NCI-H1694 (cell line): Measurements from ENCODE around the gene TRPM3.

ENCODE experiments used
- DNase-seq: peaks from one replicate; lab custom pipeline; 2025; lab: John Stamatoyannopoulos, UW

Gene TRPM3

GRCh38 chr9:70553707-70554673 is 567.4 kb downstream of the TRPM3 start:
- no peak for DNase-seq

- DNase-seq = no peak
Observed at GRCh38 chr9:70552561-70552960, 568.9 kb downstream of the TRPM3 start.

DNA sequence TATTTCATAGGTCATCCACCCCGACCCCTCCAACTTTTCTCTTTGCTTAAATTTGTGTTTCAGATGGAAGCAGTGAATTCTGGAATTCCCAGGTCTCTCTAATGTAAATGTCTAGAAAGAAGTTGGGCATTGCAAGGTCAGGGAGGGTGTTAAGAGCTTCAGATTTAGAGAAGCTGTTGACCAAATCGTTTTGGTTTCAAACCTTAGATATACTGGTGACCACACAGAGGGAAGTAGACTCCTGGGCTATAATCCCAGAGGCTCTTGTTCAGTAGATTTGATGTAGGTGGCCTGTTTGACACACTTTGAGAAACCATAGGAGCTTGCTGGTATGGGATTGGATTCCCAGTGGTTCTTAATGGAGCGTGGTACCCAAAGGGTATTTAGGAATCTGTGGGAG is 569.6 kb downstream of the TRPM3 start:
- no peak for DNase-seq

- no peak for DNase-seq
Observed at GRCh38 chr9:70551396-70551795, 570.0 kb downstream of the TRPM3 start.

GRCh38 chr9:70549926-70550325 is 571.5 kb downstream of the TRPM3 start:
- no peak for DNase-seq

- no peak for DNase-seq
Observed at GRCh38 chr9:70542311-70542931, 579.0 kb downstream of the TRPM3 start.

DNA sequence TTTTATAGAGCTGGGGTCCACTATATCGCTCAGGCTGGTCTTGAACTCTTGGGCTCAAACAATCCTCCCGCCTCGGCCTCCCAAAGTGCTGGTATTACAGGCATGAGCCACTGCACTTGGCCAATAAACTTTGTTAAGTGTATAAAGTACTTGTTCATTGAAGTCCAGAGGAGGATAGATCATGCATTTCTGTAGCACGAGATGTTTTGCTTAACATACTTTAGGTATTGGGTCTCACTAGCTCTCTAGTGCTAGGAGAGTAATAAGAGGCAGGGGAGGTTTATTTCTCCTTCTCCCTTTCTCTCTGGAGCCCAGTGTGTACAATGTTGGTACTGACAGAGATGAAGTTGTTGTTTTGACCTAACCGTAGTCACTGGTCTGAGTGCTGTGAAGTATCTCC is 581.4 kb downstream of the TRPM3 start:
- no peak for DNase-seq

- no peak for DNase-seq
Observed at GRCh38 chr9:70539526-70539925, 581.9 kb downstream of the TRPM3 start.

- no peak for DNase-seq
Observed at GRCh38 chr9:70539001-70539400, 582.4 kb downstream of the TRPM3 start.

- no peak for DNase-seq
Observed at GRCh38 chr9:70537084-70537483, 584.3 kb downstream of the TRPM3 start.

GRCh38 chr9:70535546-70536323 is 585.7 kb downstream of the TRPM3 start:
- DNase-seq = no peak

GRCh38 chr9:70534471-70534870 is 587.0 kb downstream of the TRPM3 start:
- DNase-seq = no peak

- no peak for DNase-seq
Observed at GRCh38 chr9:70534061-70534460, 587.4 kb downstream of the TRPM3 start.

GRCh38 chr9:70533492-70533891 is 587.9 kb downstream of the TRPM3 start:
- DNase-seq = no peak

DNA sequence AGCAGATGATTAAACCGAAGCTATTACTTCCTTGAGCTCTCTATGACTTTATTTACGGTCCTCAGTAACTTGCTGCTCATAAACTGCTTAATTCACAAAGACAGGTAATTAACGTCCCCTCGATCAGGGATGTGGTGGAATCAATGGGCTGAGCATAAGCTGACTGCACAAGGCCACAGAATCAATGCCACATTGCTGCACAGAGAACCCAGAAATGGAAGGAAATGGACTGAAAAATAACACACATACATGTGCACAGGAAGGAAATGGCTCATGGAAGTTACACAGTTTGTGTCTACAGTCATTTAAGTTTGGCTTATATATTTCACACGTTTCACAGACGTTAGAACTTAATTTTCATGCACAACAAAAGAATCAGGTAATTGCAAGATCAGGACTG is 588.7 kb downstream of the TRPM3 start:
- no peak for DNase-seq

- DNase-seq = no peak
Observed at GRCh38 chr9:70531311-70531710, 590.1 kb downstream of the TRPM3 start.

DNA sequence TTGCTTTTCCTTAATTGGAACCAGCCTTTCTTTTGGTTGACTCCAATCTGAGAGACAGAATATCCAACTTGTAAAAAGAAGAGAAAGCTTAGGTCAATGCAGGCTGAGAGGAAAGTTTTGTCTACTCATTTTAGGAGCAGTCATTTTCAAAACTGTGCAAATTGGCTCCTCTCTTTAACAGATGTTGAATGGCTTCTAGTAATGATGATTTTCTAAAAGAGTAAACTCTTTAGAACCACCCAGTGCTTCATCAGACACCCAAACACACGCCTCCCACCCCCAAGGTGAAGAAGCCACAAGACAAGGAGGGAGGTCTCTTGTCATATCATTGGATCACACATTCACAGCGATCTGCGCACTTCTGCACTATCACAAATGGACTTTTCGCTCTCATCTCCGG is 590.7 kb downstream of the TRPM3 start:
- DNase-seq = no peak

DNA sequence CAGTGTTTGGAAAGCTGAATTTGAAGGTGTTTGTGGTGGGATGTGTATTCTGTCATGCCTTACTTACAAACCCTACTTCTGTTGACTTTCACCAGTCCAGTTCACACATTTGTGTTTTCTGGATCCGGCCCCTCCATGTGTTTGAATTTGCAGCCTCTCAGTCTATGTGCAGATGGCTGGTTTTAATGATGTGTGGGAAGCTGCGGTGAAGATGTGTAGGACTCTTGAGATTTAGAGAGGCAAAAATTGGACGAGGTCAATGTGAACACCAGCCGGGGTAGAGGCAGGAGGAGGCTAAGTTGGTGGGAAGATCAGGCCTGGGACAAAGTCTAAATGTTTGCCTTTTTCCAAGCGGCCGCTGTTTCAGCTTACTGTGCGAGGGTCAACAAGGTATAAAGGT is 591.6 kb downstream of the TRPM3 start:
- no peak for DNase-seq

GRCh38 chr9:70529377-70529776 is 592.0 kb downstream of the TRPM3 start:
- DNase-seq = no peak

GRCh38 chr9:70526902-70527301 is 594.5 kb downstream of the TRPM3 start:
- no peak for DNase-seq

DNA sequence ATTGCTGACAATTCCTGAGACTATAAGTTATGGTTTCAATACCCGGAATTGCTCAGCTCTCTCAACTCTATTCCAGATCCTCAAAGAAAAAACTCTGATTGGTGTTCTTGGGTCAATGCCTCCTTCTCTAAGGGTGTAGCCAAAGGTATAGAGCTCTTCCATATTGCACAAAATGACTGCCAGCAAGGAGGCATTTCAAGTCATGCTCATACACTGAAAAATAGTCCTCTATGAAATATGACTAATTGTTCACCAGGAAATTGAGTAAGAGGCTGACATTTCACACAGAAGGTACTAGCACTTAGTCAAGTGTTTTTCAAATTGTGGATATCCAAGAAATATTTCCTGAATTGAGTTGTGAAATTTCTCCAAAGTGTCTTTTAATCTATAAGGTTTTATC is 595.9 kb downstream of the TRPM3 start:
- no peak for DNase-seq

GRCh38 chr9:70519912-70520724 is 601.3 kb downstream of the TRPM3 start:
- DNase-seq = peak; percentile 74
